HG02623 (cell line): ENCODE measurements around the gene OBP2A.

ENCODE experiments used
- ATAC-seq: cut with Tn5 transposase; IDR thresholded peaks from one replicate; pipeline ENCODE4 v1.9.1; 2021; ENCODE audit warnings: moderate library complexity; ENCODE audit not compliant: unreplicated experiment

OBP2A gene

DNA sequence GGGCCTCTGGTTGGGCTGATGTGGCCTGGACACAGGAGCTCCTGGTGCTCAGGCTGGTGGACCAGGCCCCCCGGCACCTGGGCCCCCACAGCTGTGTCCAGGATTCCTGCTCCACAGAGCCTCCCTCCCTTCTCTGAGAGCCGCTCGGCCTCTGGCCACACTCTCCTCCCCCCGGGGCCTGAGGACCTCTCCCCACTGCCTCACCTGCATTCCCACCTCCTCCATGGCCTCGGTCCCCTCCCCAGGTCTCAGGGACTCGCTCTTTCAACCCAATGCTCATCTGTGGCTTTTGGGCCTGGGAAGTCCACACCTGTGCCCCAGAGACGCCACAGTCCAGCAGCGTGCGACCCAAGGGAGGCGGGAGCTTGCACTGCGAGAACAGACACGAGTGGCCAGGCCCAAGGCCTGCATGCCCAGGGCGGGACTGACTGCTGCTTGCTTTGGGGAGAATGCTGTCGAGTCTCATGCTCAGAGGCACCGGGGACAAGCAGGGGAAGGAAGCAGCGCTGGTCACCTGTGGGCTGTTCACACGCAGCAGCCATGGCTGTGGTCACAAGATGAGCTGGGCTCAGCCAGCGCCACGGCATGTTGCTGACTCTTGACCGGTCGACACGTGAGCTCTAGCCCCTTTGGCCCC lies 30.2 kb downstream of the OBP2A start:
- ATAC-seq, result no peak

- ATAC-seq, result no peak
These were observed 31.3 kb downstream of the OBP2A start for GRCh38 chr9:135577256-135577655.

DNA sequence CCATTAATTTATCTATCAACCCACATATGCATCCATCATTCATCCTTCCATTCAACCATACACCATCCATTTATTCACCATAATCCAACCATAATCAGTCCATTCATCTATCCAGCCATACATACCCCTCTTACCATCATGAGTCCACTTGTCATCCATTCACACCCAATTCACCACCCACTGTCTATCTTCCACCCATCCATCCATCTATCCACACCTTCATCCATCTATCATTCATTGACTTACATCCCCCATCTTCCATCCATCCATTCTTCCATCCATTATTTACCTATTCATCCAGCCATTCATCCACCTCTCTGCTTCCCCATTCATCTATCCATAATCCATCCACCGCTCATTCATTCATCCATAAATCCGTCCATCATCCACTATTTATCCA lies 33.4 kb downstream of the OBP2A start:
- no peak for ATAC-seq

DNA sequence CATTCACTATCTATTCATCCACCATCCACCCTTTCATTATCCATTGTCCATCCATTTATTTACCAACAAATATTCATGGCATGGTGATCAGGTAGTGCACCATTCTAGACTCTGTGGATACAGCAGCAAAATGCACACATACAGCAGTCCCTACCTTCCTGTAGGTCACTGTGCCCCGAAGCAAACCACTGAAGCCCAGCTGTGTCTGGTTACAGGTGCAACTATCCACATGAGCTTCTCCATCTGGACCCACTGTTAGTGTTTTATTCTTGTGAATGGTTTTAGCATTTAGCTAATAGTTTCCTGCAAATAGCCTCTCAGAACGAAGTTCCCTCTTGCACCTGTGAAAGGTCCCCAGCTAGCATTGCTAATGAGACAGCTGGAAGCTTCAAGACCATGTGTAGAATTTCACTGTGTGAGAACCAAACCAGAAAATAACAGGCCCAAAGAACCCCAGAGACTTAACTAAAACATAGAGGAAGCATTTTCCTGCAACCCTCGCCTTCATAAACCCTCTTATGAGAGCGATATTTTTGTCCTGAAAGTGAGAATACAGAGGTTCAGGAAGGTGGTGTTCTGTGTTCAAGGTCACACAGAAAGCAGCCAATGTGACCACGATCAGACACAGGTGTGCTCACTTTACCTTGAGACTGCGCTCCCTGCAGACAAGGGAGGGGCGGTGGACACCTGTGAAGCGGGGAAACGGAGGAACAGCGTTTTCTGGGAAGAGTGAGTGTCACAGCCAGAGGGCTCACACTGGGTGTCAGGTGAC lies 34.1 kb downstream of the OBP2A start:
- ATAC-seq, result no peak

- ATAC-seq, result no peak
These were observed 34.9 kb downstream of the OBP2A start for GRCh38 chr9:135580664-135581380.

DNA sequence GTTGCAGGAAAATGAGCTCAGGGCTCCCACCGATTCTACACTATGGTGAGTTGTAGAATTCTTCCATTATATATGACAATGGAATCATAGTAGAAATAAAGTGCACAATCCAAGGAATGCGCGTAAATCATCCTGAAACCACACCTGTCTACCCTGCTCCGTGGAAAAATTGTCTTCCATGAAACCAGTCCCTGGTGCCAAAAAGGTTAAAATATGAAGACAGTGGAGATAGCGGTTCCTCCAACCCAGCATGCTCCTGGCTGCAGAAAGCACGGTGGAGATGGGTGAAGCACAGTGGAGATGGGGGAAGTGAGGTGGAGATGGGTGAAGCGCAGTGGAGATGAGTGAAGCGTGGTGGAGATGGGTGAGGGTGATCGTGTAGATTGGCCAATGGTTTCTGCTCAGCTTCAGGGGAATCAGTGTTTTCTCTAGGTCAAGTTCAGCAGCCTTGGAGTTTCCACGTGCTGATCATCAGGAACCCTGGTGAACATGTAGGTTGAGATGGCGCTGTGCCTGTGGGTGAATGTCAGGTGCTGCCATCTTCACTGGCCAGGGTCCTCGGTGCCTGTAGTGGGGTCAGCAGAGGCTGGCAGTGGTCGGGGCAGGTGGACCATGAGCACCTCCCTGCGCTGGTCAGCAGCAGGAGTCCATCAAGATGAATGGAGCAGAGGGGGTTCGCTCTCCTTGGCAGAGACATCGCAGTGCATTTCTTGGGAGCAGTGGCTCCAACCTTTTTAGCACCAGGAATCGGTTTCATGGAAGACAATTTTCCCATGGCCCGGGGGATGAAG lies 35.9 kb downstream of the OBP2A start:
- no peak for ATAC-seq

GRCh38 chr9:135582541-135582940 lies 36.6 kb downstream of the OBP2A start:
- no peak for ATAC-seq

DNA sequence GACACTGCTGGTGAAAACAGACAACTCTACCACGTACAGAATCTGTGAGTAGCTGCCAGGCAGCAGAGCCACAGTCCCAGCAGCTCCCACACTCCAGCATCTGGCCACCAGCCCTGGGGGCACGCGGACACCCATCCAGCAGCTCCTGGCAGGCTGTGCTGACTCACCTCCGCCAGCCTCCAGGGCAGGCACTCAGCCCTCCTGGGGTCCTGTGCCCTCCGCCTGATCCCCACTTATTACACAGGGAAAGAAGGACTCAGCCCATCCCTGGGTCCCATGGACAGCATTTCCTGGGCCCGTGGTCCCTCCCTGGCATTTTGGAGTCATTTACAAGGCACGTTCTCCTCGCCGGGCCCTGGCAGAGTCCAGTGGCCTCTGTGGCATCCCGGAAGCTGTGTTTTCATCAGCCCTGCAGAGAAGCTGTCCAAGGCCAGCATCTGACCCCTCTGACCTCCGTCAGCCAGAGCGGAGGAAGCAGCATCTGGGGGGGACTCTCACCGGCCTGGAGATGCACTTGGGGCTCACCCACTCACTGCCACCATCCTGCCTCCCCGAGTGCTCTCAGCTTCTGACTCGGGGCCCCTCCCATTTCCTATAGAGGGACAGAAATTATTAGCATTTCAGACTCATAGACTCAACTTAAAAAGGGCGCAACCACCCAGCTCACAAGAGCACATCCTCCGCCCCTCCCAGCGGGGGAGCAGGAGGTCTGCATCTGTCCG lies 37.2 kb downstream of the OBP2A start:
- ATAC-seq, result no peak

DNA sequence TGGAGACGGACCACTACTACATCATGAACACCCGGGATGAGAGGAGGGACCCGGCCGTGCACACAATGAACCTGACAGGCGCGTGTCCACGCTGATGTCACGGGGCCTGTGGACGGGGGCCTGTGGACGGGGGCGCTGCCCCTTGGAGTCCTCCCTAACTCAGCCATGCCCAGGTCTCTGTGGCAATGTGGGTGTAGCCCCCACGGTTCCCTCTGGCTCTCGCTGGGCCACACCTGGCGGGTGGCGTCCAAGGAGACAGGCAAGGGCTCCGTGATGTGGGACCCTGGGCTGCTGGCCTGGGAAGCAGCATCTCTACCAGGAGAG lies 37.7 kb downstream of the OBP2A start:
- no peak for ATAC-seq

DNA sequence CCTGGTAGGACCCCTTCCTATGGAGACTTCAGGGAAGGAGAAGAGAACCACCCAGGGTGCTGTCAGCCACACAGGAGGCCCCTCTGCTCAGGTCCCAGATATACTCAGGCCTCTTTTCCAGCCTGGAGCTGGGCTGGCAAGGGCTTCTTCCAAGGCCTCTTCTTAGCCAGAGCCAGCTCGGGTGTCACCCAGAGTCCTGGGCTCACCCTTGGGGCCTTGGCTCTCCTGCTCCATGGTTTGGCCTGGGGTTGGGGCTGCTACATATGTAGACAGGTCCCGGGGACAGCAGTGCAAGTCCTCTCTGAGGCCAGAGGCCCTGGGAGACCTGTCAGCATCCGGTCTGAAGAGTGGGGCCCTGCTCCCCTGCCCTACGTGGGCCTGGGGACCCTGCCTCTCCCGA lies 38.4 kb downstream of the OBP2A start:
- no peak for ATAC-seq

- ATAC-seq, result no peak
These were observed 39.0 kb downstream of the OBP2A start for GRCh38 chr9:135584934-135585333.

GRCh38 chr9:135586601-135587109 lies 40.7 kb downstream of the OBP2A start:
- no peak for ATAC-seq

- no peak for ATAC-seq
These were observed 41.7 kb downstream of the OBP2A start for GRCh38 chr9:135587658-135588057.

DNA sequence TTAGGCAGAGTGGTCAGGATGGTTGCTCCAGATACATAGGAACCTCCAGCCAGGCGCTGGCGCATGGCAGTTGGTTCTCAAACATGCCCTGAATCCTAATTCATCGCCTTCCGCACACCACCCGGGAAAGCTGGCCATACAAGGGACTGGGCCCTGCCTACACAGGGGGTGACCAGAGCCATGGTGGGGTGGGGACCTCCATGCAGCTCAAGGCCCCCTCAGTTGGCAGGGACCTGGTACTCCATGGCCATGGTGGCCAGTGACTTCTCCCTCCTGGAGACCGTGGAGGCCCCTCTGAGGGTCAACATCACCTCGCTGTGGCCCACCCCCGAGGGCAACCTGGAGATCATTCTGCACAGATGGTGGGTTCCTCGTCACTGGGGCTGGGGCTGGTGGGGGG lies 42.4 kb downstream of the OBP2A start:
- ATAC-seq, result no peak

DNA sequence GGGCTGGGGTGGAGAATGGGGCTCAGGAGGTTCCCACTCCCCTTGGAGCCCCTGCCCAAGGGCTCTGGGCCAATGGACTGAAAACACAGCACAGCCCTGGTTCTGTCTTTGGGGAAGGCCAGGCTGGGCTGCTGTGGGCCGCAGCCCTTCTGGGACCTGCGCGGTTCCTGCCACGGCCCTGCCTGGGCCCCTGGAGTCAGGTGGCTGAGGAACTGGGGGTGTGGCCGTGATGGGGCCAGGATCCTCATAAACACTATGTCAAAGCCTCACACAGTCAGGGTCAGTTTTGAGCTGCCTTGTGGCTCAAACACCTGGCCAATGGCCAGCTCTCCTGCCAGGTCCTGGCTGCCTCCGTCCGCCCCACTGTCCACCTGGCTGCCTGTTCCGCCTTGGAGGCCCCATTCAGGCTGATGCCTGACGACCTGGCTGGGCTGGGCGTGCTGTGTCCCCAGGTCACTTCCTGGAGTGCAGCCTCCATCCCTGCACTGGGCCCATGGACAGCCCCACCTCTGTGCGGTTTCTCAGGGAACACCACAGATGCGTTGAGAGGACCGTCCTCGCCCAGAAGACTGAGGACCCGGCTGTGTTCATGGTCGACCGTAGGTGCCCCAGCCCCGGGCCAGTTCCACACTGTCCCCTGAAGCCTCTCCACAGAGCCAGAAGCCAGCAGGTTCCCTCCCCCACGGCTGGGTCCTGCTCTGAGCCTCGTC lies 43.1 kb downstream of the OBP2A start:
- ATAC-seq, result no peak

DNA sequence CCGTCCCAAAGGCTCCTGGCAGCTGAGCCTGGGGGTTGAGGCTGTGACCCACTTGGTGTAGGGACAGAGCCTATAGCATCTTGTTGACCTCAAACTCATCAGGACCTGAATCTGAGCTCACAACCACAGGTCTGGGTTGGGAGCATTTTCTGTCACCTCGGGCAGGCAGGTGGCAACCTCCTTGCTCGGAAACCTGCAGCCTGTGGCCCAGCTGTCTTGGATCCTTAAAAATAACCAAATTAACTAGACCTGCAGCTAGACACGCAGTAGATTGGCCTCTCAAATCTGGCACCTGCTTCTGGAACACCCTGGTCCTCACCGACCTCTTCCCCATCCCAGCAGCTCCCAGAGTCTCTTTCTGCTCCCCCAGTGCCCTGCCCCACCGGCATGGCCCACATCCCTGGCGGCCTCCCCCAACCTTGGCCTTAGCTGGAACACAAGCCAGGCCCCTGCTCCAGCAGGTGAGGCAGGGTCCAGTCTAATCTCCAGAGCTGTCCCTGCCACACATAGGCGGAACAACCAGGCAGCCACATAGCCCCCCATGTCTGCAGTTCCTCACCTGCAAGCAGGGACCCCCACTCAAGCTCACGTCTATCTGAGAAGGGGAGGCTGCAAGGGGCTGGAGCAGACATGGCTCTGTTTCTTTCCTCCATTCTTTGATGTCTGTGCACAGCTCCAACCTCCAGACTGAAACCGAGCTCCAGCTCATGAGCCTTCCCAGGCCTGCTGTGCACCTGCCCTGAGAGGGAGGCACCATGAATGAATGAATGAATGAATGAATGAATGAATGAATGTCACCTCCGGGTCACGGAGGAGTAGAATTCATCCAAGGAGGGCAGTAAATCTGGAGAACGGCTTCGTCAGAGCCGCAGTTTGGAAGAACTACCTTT lies 43.9 kb downstream of the OBP2A start:
- no peak for ATAC-seq

- no peak for ATAC-seq
These were observed 44.7 kb downstream of the OBP2A start for GRCh38 chr9:135590486-135591079.

GRCh38 chr9:135591506-135592330 lies 45.8 kb downstream of the OBP2A start:
- ATAC-seq, result no peak
